ENCODE measurements around the gene NCAN.
"Not testable (repeated sequence)": the region's sequence is repeated elsewhere in the genome, so short reads cannot be mapped to it uniquely, and the experiment has no call there.

NCAN gene

GRCh38 chr19:19211499-19212420, at the start of gene NCAN:
TSS of gene NCAN (plus strand) at chr19:19211958. CDS start at chr19:19216954, 4,996 bp downstream.
- no peak for DNase-seq (ENCODE audit: low read depth)

DNA sequence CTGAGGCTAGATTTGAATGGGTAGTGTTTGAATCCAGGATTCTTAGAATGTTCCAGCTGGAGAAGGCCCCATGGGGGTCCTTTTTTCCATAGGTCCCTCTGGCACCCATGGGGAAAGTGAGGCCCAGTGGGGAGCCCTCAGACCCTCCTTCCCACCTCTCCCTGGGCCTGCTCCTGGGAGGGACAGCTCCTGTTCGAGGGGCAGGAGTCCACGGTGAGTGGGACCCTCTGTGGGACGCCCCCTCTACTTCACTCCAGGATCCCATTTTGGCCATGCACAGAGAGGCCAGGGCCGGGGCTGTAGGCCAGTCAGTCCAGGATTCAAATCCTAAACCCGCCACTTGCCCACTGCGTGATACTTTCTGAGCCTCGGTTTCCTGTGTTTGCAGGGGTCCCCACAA, 49.3 kb upstream of the NCAN start:
- no peak for DNase-seq (ENCODE audit: low read depth)

GRCh38 chr19:19165396-19165795, 46.4 kb upstream of the NCAN start:
- DNase-seq (ENCODE audit: low read depth): no peak

- DNase-seq (ENCODE audit: low read depth): no peak
These were observed 44.1 kb upstream of the NCAN start for GRCh38 chr19:19167612-19168011.

DNA sequence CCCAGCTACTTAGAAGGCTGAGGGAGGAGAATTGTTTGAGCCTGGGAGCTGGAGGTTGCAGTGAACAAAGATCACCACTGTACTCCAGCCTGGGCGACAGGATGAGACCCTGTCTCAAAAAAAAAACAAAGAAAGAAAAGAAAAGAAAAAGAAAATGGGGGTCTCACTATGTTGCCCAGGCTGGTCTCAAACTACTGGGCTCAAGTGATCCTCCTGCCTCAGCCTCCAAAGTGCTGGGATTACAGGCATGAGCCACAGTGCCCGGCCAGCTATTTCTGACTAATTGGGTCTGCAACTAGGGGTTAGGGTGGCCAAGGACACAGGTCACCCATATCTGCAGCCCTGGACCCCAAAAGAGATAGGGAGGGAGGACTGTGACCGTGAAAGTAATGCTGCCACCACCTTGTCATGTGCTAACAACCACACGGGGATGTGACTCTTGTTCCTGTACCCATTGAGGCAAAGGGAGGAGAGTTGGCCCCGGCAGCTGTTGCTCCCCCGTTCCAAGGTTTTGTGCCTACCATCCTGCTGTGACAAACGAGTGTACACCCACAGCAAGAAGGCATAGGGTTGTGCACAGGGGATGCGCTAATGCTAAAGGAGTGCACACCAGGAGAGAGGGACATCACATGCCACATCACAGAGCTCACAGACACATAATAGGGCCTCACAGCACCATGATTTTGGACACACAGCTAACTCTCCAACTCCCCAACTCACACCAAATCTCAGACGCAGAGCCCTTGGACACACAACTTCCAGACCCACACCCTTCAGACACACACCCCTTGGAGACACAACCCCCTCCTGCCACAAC, 42.3 kb upstream of the NCAN start:
- DNase-seq (ENCODE audit: low read depth): no peak

DNA sequence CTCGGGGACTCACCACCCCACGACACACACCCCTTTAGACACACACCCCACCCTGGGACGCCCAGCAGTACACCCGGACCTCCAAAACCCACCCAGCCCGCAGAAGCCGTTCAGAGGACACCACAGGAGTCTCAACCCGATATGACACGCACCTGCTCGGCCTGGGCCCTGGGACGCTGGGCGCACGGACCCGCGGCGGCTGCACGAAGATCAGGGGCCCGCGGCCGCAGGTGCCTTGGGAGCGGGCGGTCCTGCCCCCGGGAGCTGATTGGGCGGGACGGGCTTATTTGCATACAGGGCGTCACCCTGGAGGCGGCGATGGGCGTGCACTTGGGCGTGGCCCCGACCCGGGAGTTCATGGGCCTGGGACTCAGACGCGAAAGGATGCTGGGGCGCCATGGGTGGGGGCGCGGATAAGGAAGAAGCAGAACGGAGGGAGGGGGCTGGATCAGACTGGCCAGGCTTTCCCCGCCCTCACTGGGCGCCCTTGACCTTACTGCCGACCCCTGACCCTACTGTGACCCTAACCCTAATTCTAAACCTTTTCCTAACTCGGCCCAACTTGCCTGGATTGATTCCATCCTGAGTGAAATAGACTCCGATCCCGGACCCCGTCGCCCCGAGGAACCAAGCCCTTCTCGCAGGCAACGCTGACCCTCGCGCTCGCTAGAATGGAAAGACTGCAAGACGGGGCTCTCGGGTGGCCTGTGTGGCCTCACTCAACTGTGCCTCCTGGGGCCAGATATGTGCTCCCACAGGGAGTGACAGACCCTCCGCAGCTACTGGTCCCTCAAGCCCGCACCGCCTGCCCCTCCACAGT, 41.5 kb upstream of the NCAN start, which contains the start of gene MEF2B:
MEF2B (minus strand) TSS at position 211 of the 820 bp plus-strand sequence. CDS start 19,528 bp downstream, outside the sequence.
- DNase-seq (ENCODE audit: low read depth): peak; percentile 31

DNA sequence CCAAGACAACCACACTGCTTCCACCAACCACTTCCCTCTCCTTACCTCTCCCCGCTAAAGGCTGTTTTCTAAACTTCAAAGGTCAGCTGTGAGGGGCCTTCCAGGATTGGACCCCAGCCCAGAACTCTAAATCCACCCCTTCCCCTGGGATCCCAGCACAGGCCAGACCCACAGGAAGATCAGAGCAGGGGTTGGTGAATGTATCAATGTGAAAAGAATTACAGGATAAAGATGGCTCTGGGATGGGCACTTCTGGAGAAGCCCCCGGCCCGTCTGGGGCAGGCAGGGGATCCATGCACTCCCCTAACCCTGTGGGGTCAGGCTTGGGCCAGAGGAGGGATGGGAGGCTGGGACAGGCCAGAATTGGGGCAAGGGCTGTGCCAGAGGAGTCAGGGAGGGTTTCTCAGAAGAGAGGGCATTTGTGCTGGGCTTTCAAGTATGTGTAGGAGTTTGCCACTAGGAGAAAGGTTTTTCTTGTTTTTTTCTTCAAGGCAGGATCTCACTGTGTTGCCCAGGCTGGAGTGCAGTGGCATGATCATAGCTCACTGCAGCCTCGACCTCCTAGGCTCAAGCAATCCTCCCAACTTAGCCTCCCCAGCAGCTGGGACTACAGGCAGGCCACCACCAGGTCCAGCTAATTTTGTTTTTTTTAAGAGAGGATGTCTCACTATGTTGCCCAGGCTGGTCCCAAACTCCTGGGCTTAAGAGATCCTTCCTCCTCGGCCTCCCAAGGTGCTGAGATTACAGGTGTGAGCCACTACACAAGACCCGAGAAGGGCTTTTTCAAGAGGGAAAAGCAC, 40.7 kb upstream of the NCAN start:
- DNase-seq (ENCODE audit: low read depth): no peak

DNA sequence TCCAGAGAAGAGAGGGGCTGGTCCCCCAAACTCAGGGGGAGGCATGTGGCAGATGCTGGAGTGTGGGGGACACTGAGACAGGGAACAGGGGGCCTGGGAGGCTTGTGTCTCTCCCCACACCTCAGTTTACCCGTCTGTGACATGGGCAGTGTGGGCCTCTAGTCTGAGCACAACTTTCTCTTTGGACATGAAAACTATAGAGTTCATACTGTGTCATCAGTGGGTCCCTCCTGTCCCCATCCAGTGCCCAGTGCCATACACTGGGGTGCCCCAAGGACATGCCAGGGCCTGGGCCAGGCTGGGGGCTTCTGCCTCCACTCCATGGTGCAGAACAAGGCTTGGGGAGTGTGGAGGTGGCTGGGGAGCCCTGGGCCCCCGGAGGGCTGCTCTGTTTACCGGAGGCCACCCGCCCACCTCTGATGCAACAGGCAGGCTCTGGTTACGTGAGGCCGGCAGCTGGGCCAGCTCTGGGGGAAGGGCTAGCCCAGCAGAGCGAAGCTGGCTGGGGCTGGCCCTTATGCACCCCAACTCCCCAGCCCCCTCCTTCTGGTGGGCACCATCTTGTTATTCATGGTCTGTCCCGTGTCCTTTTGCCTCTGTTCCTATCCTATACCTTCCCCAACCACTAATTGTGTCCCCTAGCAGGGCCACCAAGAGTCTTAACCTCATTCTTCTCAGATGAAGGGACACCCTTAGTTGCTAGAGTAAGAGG, 39.8 kb upstream of the NCAN start:
- DNase-seq (ENCODE audit: low read depth): no peak

- DNase-seq (ENCODE audit: low read depth): not testable (repeated sequence)
These were observed 38.5 kb upstream of the NCAN start for GRCh38 chr19:19173243-19173642.

DNA sequence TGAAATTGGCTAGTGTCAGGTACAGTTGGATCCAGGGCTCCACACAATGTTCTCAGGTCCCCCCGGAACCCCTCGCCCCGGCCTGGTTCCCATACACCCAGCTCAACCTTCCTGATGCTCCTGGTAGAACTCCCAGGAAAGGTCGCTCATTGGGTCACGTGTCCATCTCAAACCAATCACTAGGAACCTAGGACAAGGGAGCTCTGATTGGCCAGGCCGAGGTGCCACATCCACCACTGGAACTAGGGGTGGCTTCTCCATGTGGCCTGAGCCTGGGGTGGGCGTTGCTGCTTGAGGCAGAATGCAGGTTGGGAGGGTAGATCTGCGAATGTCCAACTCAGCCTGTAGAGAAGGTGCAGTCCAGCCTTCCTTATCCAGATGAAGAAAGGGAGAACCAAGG, 34.8 kb upstream of the NCAN start:
- no peak for DNase-seq (ENCODE audit: low read depth)

DNA sequence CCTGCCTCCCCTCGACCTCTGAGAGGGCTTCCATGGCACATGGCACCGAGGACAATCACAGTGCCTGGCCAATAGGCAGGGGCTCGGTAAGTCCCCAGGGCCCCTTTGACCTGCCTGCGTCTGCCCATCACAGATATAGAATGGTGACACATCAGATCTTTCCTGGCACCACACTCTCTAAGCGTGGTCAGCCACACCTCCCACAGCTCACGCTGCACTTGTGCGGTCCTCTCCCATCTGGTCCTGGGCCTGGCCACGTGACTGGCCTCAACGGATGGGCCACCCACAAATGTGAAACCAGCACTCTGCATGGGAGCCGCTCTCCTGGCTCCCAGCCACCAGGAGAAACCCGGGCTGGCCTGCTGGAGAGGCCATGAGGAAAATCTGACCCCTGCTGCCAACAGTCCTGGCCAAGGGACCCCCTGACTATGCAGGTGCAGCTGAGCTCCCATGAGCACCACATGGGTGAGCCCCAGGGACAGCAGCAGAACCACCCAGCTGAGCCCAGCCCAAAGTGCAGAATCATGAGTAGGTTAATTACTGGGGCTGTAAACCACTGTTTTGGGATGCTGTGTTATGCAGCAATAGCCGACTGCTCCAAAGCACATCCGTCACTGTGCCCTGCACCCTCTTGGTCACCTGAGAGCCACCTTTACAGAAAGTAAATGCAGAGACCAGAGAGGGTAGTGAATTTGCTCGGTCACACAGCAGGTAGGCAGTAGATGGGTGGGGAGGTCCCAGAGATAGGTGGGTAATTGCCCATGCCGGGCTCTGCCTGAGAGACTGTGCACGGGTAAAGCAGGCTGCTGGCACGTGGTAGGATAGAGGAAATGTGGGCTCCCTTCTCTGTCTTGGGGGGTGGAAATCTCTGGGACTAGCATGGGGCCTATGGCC, 32.0 kb upstream of the NCAN start:
- no peak for DNase-seq (ENCODE audit: low read depth)

DNA sequence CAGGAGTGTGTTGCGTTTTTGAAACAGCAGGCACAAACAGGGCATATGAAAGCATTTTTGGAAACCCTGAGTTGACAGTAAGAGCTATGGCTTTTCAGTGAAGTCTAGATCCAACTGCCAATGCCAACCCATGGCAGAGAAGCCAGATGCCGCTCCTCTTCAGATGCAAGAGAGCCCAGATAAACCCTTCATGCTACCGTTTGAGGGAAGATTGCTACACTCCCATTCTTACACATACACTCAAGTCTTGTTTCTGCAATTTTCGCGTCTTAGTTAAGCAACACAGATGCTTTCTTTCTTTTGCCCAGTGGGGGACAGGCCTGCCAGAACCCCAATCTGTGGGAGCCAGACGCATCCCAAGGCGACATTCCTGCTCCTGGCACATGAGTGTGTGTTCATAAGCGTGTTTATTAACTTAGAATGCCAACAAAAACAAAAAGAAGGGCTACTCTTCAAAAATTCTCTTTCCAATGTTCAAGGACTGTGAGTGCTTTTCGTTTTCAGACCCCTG, 30.2 kb upstream of the NCAN start:
- DNase-seq (ENCODE audit: low read depth): no peak

- DNase-seq (ENCODE audit: low read depth): peak; percentile 35
These were observed 25.7 kb upstream of the NCAN start for GRCh38 chr19:19185853-19186740.

GRCh38 chr19:19186742-19187141, 25.0 kb upstream of the NCAN start:
- no peak for DNase-seq (ENCODE audit: low read depth)

GRCh38 chr19:19191768-19192077, 20.0 kb upstream of the NCAN start:
- DNase-seq (ENCODE audit: low read depth): no peak

- peak; percentile 98 for DNase-seq (ENCODE audit: low read depth)
These were observed 19.5 kb upstream of the NCAN start, which contains the start of the genes BORCS8 and RFXANK for GRCh38 chr19:19192078-19192882. TSS of gene BORCS8 (minus strand) at chr19:19192152. CDS start at chr19:19192117, 35 bp downstream. TSS of gene RFXANK (plus strand) at chr19:19192258. CDS start at chr19:19193947, 1,689 bp downstream.

DNA sequence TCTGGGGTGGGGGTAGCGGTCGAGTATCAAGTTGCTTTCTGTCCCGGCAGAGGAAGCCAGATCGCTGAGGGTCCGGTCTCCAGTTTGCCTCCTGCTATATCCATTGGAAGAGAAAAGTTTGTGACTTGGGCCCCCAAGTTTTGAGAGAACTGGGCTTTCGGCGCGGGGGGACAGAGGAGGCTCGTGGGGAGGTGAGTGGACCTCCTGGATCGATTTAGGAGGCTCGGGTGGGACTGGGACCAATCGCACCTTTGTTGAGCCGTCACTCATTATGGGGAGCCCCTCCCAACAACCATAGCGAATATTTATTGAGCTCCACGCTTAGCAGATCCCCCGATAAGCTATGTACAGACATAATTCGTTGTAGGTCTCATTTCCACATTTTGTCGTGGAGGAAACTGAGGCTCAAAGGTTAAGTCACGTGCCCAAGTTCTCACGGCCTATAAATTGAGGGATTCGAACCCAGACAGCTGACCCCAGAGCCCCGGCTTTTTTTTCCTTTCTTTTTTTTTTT, 18.8 kb upstream of the NCAN start:
- DNase-seq (ENCODE audit: low read depth): no peak

Data from activated gamma-delta T cell treated with anti-CD3 and anti-CD28 coated beads, Interleukin-2, amount 50 U/mL, for 16 hours (primary cell).